IMR-90 (cell line): ENCODE results near the gene ZNF644. TPM values are rescaled to one million over a fixed set of nuclear protein-coding genes. Genes with fewer than 3 reads are reported as not detected.

Experiments
- ATAC-seq: fragments of 200-7000 bp; cut with Tn5 transposase; 2 replicates; pipeline ENCODE4 v1.9.1; 2020; ENCODE audit warnings: low read depth, mild to moderate bottlenecking, moderate library complexity
- BruUV-seq: library from RNA; stranded (reverse); fragments of 400-500 nt; replicated peaks from 2 replicates; lab custom pipeline; 2021; lab: Mats Ljungman, UMichigan
- CTCF ChIA-PET: fragments of 300-600 bp; formaldehyde crosslinking; extraction: SDS; loops from one replicate; lab custom pipeline; 2021; ENCODE audit warnings: antibody characterized with exemption; lab: Yijun Ruan, JAX
- POLR2A ChIA-PET: fragments of 300-600 bp; sonication (Branson Sonifier 250); formaldehyde crosslinking; loops from one replicate; lab custom pipeline; 2022; ENCODE audit warnings: antibody characterized with exemption; ENCODE audit not compliant: unreplicated experiment; lab: Charles Lee
- DNase-seq: peaks from one replicate; pipeline ENCODE4 v3.0.0; 2013
- H2AFZ ChIP-seq: replicated peaks from 2 replicates; pipeline ENCODE3; 2013; ENCODE audit warnings: low read length, mild to moderate bottlenecking; ENCODE audit not compliant: poor library complexity
- H2AK5ac ChIP-seq: 2 replicates; pipeline ENCODE4 v1.6.1; 2013; ENCODE audit warnings: low read depth, low read length, inconsistent platforms
- H2AK9ac ChIP-seq: replicated peaks from 2 replicates; pipeline ENCODE3; 2013; ENCODE audit warnings: mild to moderate bottlenecking, low read depth, low read length, moderate library complexity; ENCODE audit not compliant: poor library complexity
- H2BK120ac ChIP-seq: 2 replicates; pipeline ENCODE4 v1.6.1; 2013; ENCODE audit warnings: low read depth, low read length, inconsistent platforms
- H2BK15ac ChIP-seq: 3 replicates; pipeline ENCODE4 v1.6.1; 2013; ENCODE audit warnings: low read depth, low read length, inconsistent platforms
- H2BK20ac ChIP-seq: 2 replicates; pipeline ENCODE4 v1.6.1; 2013; ENCODE audit warnings: low read depth, mild to moderate bottlenecking, inconsistent platforms, low read length, moderate library complexity
- H2BK5ac ChIP-seq: 2 replicates; pipeline ENCODE4 v1.6.1; 2013; ENCODE audit warnings: mild to moderate bottlenecking, low read depth, low read length, inconsistent platforms; ENCODE audit not compliant: poor library complexity, severe bottlenecking
- H3K14ac ChIP-seq: replicated peaks from 2 replicates; pipeline ENCODE4 v1.6.1; 2013; ENCODE audit warnings: low read depth, low read length, inconsistent platforms
- H3K18ac ChIP-seq: 2 replicates; pipeline ENCODE4 v1.6.1; 2013; ENCODE audit warnings: low read depth, low read length, control low read depth
- H3K23ac ChIP-seq: 2 replicates; pipeline ENCODE4 v1.6.1; 2013; ENCODE audit warnings: low read depth, low read length, inconsistent platforms
- H3K27ac ChIP-seq: 2 replicates; pipeline ENCODE4 v1.5.1; 2013; ENCODE audit warnings: mild to moderate bottlenecking, control low read depth, low read length; ENCODE audit not compliant: insufficient read depth
- H3K27me3 ChIP-seq: 2 replicates; pipeline ENCODE4 v1.6.1; 2013; ENCODE audit warnings: low read length; ENCODE audit not compliant: control insufficient read depth, insufficient read depth
- H3K36me3 ChIP-seq: 2 replicates; pipeline ENCODE4 v1.6.1; 2013; ENCODE audit warnings: low read length, mixed read lengths; ENCODE audit not compliant: control insufficient read depth, insufficient read depth
- H3K4ac ChIP-seq: 2 replicates; pipeline ENCODE4 v1.6.1; 2013; ENCODE audit warnings: low read depth, low read length, inconsistent platforms
- H3K4me1 ChIP-seq: 2 replicates; pipeline ENCODE4 v1.6.1; 2013; ENCODE audit warnings: low read length, mixed read lengths; ENCODE audit not compliant: control insufficient read depth, insufficient read depth
- H3K4me2 ChIP-seq: 2 replicates; pipeline ENCODE4 v1.6.1; 2013; ENCODE audit warnings: low read depth, mild to moderate bottlenecking, control low read depth, low read length, moderate library complexity
- H3K4me3 ChIP-seq: 2 replicates; pipeline ENCODE4 v1.5.1; 2013; ENCODE audit warnings: low read depth, mild to moderate bottlenecking, control low read depth, low read length, moderate library complexity; ENCODE audit not compliant: insufficient read depth
- H3K56ac ChIP-seq: 2 replicates; pipeline ENCODE4 v1.6.1; 2013; ENCODE audit warnings: low read length, inconsistent platforms; ENCODE audit not compliant: insufficient read depth; ENCODE audit errors: extremely low read depth
- H3K79me1 ChIP-seq, 2 experiments: 2 replicates each; pipeline ENCODE4 v1.6.1; 2013; ENCODE audit warnings: low read length in 2 of 2, inconsistent platforms in 1 of 2, low read depth in 1 of 2
- H3K9ac ChIP-seq: 2 replicates; pipeline ENCODE4 v1.6.1; 2013; ENCODE audit warnings: low read depth, low read length, control low read depth
- H3K9me1 ChIP-seq: 2 replicates; pipeline ENCODE4 v1.6.1; 2013; ENCODE audit warnings: low read length, inconsistent platforms; ENCODE audit not compliant: insufficient read depth
- H3K9me3 ChIP-seq: 2 replicates; pipeline ENCODE4 v1.6.1; 2013; ENCODE audit warnings: low read length; ENCODE audit not compliant: control insufficient read depth, insufficient read depth
- H4K20me1 ChIP-seq: 2 replicates; pipeline ENCODE4 v1.6.1; 2013; ENCODE audit warnings: low read length, inconsistent platforms; ENCODE audit not compliant: insufficient read depth
- H4K5ac ChIP-seq: 2 replicates; pipeline ENCODE4 v1.6.1; 2013; ENCODE audit warnings: mild to moderate bottlenecking, low read depth, low read length, control low read depth
- H4K8ac ChIP-seq, 2 experiments: 2 replicates each; pipeline ENCODE4 v1.6.1; 2013; ENCODE audit warnings: low read depth in 2 of 2, low read length in 2 of 2, control low read depth in 1 of 2, inconsistent platforms in 1 of 2
- H4K91ac ChIP-seq: 2 replicates; pipeline ENCODE4 v1.6.1; 2013; ENCODE audit warnings: low read depth, low read length, inconsistent platforms; ENCODE audit not compliant: insufficient read depth
- CHD1 ChIP-seq: IDR thresholded peaks from 2 replicates; pipeline ENCODE4 v1.6.1; 2012; ENCODE audit warnings: low read depth, low read length, improper control_type of control experiment
- ELK1 ChIP-seq: fragments of 150-350 bp; IDR thresholded peaks from 2 replicates; pipeline ENCODE4 v1.6.1; 2016; ENCODE audit warnings: low read depth, mild to moderate bottlenecking, low read length, moderate library complexity, borderline replicate concordance
- FOS ChIP-seq: fragments of 150-350 bp; IDR thresholded peaks from 2 replicates; pipeline ENCODE4 v1.6.1; 2016; ENCODE audit warnings: low read depth, low read length
- MAFK ChIP-seq: IDR thresholded peaks from 2 replicates; pipeline ENCODE4 v1.6.1; 2012; ENCODE audit warnings: low read depth, low read length, improper control_type of control experiment
- MAZ ChIP-seq: IDR thresholded peaks from 2 replicates; pipeline ENCODE4 v1.6.1; 2012; ENCODE audit warnings: low read depth, mild to moderate bottlenecking, low read length, improper control_type of control experiment, moderate library complexity, borderline replicate concordance
- MXI1 ChIP-seq: IDR thresholded peaks from 2 replicates; pipeline ENCODE4 v1.6.1; 2012; ENCODE audit warnings: low read depth, mild to moderate bottlenecking, low read length, moderate library complexity, borderline replicate concordance
- NFE2L2 ChIP-seq: fragments of 150-350 bp; IDR thresholded peaks from 2 replicates; pipeline ENCODE4 v1.6.1; 2016; ENCODE audit warnings: low read depth, mild to moderate bottlenecking, low read length
- RCOR1 ChIP-seq: IDR thresholded peaks from 2 replicates; pipeline ENCODE4 v1.6.1; 2012; ENCODE audit warnings: mild to moderate bottlenecking, low read length, improper control_type of control experiment; ENCODE audit not compliant: insufficient replicate concordance
- SMC3 ChIP-seq: fragments of 150-350 bp; IDR thresholded peaks from 2 replicates; pipeline ENCODE4 v1.6.1; 2016; ENCODE audit warnings: low read depth, mild to moderate bottlenecking, antibody characterized with exemption, low read length, moderate library complexity
- USF2 ChIP-seq: fragments of 150-350 bp; IDR thresholded peaks from 2 replicates; pipeline ENCODE4 v1.6.1; 2017; ENCODE audit warnings: mild to moderate bottlenecking, antibody characterized with exemption, low read length, low read depth
- WGBS, 2 experiments: methylation state at CpG; one replicate each; pipeline versions ENCODE4 v1.1.5 to v1.1.7; 2013; ENCODE audit warnings: missing lambda C conversion rate in 2 of 2; ENCODE audit not compliant: insufficient read length in 1 of 2; ENCODE audit errors: extremely low coverage in 2 of 2; 5-methylcytosine and 5-hydroxymethylcytosine counted together
- dilution Hi-C: fragments of 300-500 bp; cut with HindIII; formaldehyde crosslinking; loops from one replicate; pipeline ENCODE4 v1.14.3; 2018; ENCODE audit warnings: low sequenced_read_pairs; ENCODE audit not compliant: unreplicated experiment
- in situ Hi-C: fragments of 300-500 bp; cut with MboI; formaldehyde crosslinking; loops from 3 replicates; pipeline ENCODE4 v1.14.3; 2019; ENCODE audit warnings: low sequenced_read_pairs, inconsistent platforms, mixed read lengths
- intact Hi-C: fragments of 100-400 bp; cut with micrococcal nuclease; formaldehyde crosslinking; loops from 2 replicates; pipeline ENCODE4 v1.10.0; 2022
- polyA plus RNA-seq, 3 experiments: library from polyadenylated mRNA; depleted of rRNA; stranded (reverse); fragments of >200 nt; gene quantifications; 2 replicates each; pipeline ENCODE4 v1.2.3, GENCODE V29; 2012; ENCODE audit warnings: low replicate concordance in 1 of 3
- total RNA-seq: library from RNA; depleted of rRNA; stranded (reverse); fragments of >200 nt; gene quantifications from 2 replicates; pipeline ENCODE4 v1.2.3, GENCODE V29; 2012

The ZNF644 gene
- total and polyA plus RNA-seq, 2 of the 4 experiments (the other 2 are of a cell fraction) = 9.0 to 45.3 TPM

GRCh38 chr1:91011726-91012125, 10.1 kb downstream of the ZNF644 start:
- H3K4me1 ChIP-seq = peaks cover 1% of the 10 kb centered on the region; the same call in 1 of the 2 replicates
- TF ChIP-seq CHD1 (no peak), MAFK (no peak), SMC3 (no peak), MAZ (no peak), NFE2L2 (no peak), USF2 (no peak), ELK1 (no peak), FOS (no peak), MXI1 (no peak), RCOR1 (no peak)
- H3K4me2 ChIP-seq = no peak overlapping the region
- no peak overlapping the region for H3K18ac ChIP-seq
- peaks cover 70% of the 10 kb centered on the region for H4K20me1 ChIP-seq
- H2AFZ ChIP-seq = no peak overlapping the region
- H3K4ac ChIP-seq = no peak overlapping the region
- H3K27ac ChIP-seq = no peak overlapping the region
- ATAC-seq (peak; percentile 59), DNase-seq (peak; percentile 68)
- no peak overlapping the region for H2BK5ac ChIP-seq
- CTCF ChIA-PET = no interaction called here
- no peak overlapping the region for H2BK120ac ChIP-seq
- no peak overlapping the region for H4K8ac ChIP-seq
- H2AK5ac ChIP-seq = no peak overlapping the region
- H3K4me3 ChIP-seq = no peak overlapping the region
- H3K9me3 ChIP-seq = no peaks in the 10 kb centered on the region
- H3K9ac ChIP-seq = no peak overlapping the region
- H3K9me1 ChIP-seq = 0 out of 2 replicates have a peak, but pooled peaks cover 2% of the 10 kb centered on the region
- peaks cover 15 to 54% of the 10 kb centered on the region in 2 experiments for H3K79me1 ChIP-seq
- H3K56ac ChIP-seq = no peak overlapping the region
- no peak overlapping the region for H2BK15ac ChIP-seq
- POLR2A ChIA-PET = no interaction called here
- BruUV-seq = no TSS peak
- in situ Hi-C loops (no loop called here), dilution Hi-C loops (no loop called here), intact Hi-C loops (no loop called here)
- no peak overlapping the region for H4K91ac ChIP-seq
- no peak overlapping the region for H3K14ac ChIP-seq
- H3K27me3 ChIP-seq = no peaks in the 10 kb centered on the region
- no CpG with 5 or more reads among the region's 1 CpG for WGBS, 2 experiments
- no peak overlapping the region for H4K5ac ChIP-seq
- no peak overlapping the region for H2AK9ac ChIP-seq
- no peak overlapping the region for H2BK20ac ChIP-seq
- H3K36me3 ChIP-seq = peaks cover 1% of the 10 kb centered on the region
- no peak overlapping the region for H3K23ac ChIP-seq
